Gastroesophageal sphincter (tissue), 4 donors: Measurements from ENCODE around the gene RBM33. TPM values are rescaled to one million over a fixed set of nuclear protein-coding genes. Genes with fewer than 3 reads are reported as not detected.

ENCODE experiments used
- ATAC-seq: fragments of 150-250 bp; one replicate; pipeline ENCODE4 v1.9.1; 2016; ENCODE audit warnings: mild to moderate bottlenecking, moderate library complexity
- H3K27ac ChIP-seq, 4 donors: fragments of 200-600 bp; sonication (generic) in 3 of 4; 1 replicate in 3 of 4; 2 replicates in 1 of 4; pipeline ENCODE4 v1.5.1; 2016 to 2019
- H3K27me3 ChIP-seq: fragments of 200-600 bp; sonication (generic); one replicate; pipeline ENCODE4 v1.5.1; 2019
- H3K36me3 ChIP-seq, 2 donors: fragments of 200-600 bp; sonication (generic); one replicate each; pipeline ENCODE4 v1.5.1; 2019; ENCODE audit warnings: control low read depth in 1 of 2
- H3K4me1 ChIP-seq, 3 donors: fragments of 200-600 bp; sonication (generic); 1 replicate in 2 of 3; 2 replicates in 1 of 3; pipeline ENCODE4 v1.5.1; 2016 to 2019; ENCODE audit warnings: control low read depth in 2 of 3
- H3K4me3 ChIP-seq, 2 donors: fragments of 200-600 bp; sonication (generic); one replicate each; pipeline ENCODE4 v1.5.1; 2019; ENCODE audit warnings: mild to moderate bottlenecking in 1 of 2, moderate library complexity in 1 of 2
- H3K9me3 ChIP-seq, 3 donors: fragments of 200-600 bp; sonication (generic); one replicate each; pipeline ENCODE4 v1.5.1; 2017 to 2019; ENCODE audit warnings: control low read depth in 2 of 3
- CTCF ChIP-seq, 4 experiments: fragments of 200-600 bp in 2 of 4; fragments of 450-650 bp in 2 of 4; sonication (generic) in 1 of 4; IDR thresholded peaks; one replicate each; pipeline ENCODE4 v1.5.1; 2017 to 2019; ENCODE audit warnings: antibody characterized with exemption in 4 of 4, mild to moderate bottlenecking in 2 of 4, moderate library complexity in 2 of 4
- EP300 ChIP-seq: sonication (generic); formaldehyde crosslinking; IDR thresholded peaks from one replicate; pipeline ENCODE4 v1.6.1; 2017; ENCODE audit warnings: antibody characterized with exemption, mild to moderate bottlenecking
- POLR2A ChIP-seq, 2 donors: fragments of 450-650 bp; IDR thresholded peaks; one replicate each; pipeline ENCODE4 v1.6.1; 2017; ENCODE audit warnings: antibody characterized with exemption in 2 of 2, mild to moderate bottlenecking in 2 of 2, moderate library complexity in 1 of 2
- POLR2AphosphoS5 ChIP-seq: sonication (generic); formaldehyde crosslinking; IDR thresholded peaks from one replicate; pipeline ENCODE4 v1.6.1; 2017; ENCODE audit warnings: antibody characterized with exemption
- WGBS, 2 donors: methylation state at CpG; one replicate each; pipeline ENCODE4 v1.1.5; 2018; ENCODE audit warnings: low coverage in 1 of 2; 5-methylcytosine and 5-hydroxymethylcytosine counted together
- total RNA-seq, 4 donors: library from RNA; depleted of rRNA; stranded (reverse); fragments of >200 nt; gene quantifications; one replicate each; pipeline ENCODE4 v1.1.0, GENCODE V29; 2016

RBM33 gene
- total RNA-seq, 4 donors from 2014 or later = 25.2 to 67.4 (median 37.6) TPM

GRCh38 chr7:155803418-155804376 is 159.2 kb downstream of the RBM33 start:
- Histone ChIP-seq H3K27me3 (peaks cover 100% of the 10 kb centered on the region), H3K27ac (no peak overlapping the region), H3K4me1 (peaks cover 0 to 58% (median 25%) of the 10 kb centered on the region in 3 donors), H3K4me3 (peak overlapping the region in 1 of 2 donors; percentile 43), H3K36me3 (no peaks in the 10 kb centered on the region), H3K9me3 (no peaks in the 10 kb centered on the region)
- 0% methylated on average over 4 to 21 of the region's 96 CpGs for WGBS, 2 donors
- TF ChIP-seq POLR2AphosphoS5 = no peak
- no peak for TF ChIP-seq EP300
- TF ChIP-seq POLR2A (IDR thresholded peaks at IDR 0.05) = no peak
- TF ChIP-seq CTCF (IDR thresholded peaks at IDR 0.05) = no peak
- no peak for ATAC-seq

- no peak overlapping the region for H3K27ac ChIP-seq
- H3K27me3 ChIP-seq = peaks cover 100% of the 10 kb centered on the region
- no peak for ATAC-seq
- H3K4me1 ChIP-seq = peaks cover 0 to 65% (median 29%) of the 10 kb centered on the region in 3 donors
- H3K9me3 ChIP-seq = no peaks in the 10 kb centered on the region
- TF ChIP-seq EP300 (no peak), POLR2AphosphoS5 (no peak), CTCF (IDR thresholded peaks at IDR 0.05) (no peak)
- peak overlapping the region in 1 of 2 donors; percentile 43 for H3K4me3 ChIP-seq
- no peaks in the 10 kb centered on the region for H3K36me3 ChIP-seq
- WGBS, 2 donors = 0 to 5% methylated on average over 3 to 4 of the region's 17 CpGs
Observed at GRCh38 chr7:155804431-155804831, 160.0 kb downstream of the RBM33 start.

- H3K4me3 ChIP-seq = peak overlapping the region; percentile 6 to 43
Observed at GRCh38 chr7:155804897-155805825, 160.7 kb downstream of the RBM33 start.

GRCh38 chr7:155805826-155806095 is 161.3 kb downstream of the RBM33 start:
- H3K4me3 ChIP-seq = peak overlapping the region; percentile 6 to 43
- H3K4me1 ChIP-seq = peaks cover 0 to 79% (median 34%) of the 10 kb centered on the region in 3 donors
- H3K36me3 ChIP-seq = no peaks in the 10 kb centered on the region
- peaks cover 100% of the 10 kb centered on the region for H3K27me3 ChIP-seq
- no peak for ATAC-seq
- TF ChIP-seq EP300 (no peak), CTCF (IDR thresholded peaks at IDR 0.05) (no peak), POLR2A (IDR thresholded peaks at IDR 0.05) (no peak), POLR2AphosphoS5 (no peak)
- H3K9me3 ChIP-seq = no peaks in the 10 kb centered on the region
- H3K27ac ChIP-seq = no peak overlapping the region
- no CpG with 5 or more reads among the region's 18 CpGs for WGBS, 2 donors

More at GRCh38 chr7:155804897-155805825, 160.7 kb downstream of the RBM33 start:
- Histone ChIP-seq H3K9me3 (no peaks in the 10 kb centered on the region), H3K27me3 (peaks cover 100% of the 10 kb centered on the region), H3K4me1 (peaks cover 0 to 73% (median 32%) of the 10 kb centered on the region in 3 donors), H3K36me3 (no peaks in the 10 kb centered on the region), H3K27ac (no peak overlapping the region)
- TF ChIP-seq POLR2A (IDR thresholded peaks at IDR 0.05) (no peak), POLR2AphosphoS5 (no peak), CTCF (IDR thresholded peaks at IDR 0.05) (peak in 3 of 4 experiments; percentile 7 to 42 (median 36)), EP300 (no peak)
- no peak for ATAC-seq
- 0 to 2% methylated on average over 1 to 9 of the region's 91 CpGs for WGBS, 2 donors
